ENCODE measurements around the gene WASF3.
A peak's percentile ranks its signal among the peaks of the same experiment; 100 is the strongest.

The WASF3 gene

GRCh38 chr13:26698392-26699196 lies 141.1 kb downstream of the WASF3 start:
- no peaks in the 10 kb centered on the region for H3K9me3 Mint-ChIP-seq
- peak; percentile 83 for DNase-seq
- no peak overlapping the region for H3K4me3 Mint-ChIP-seq
- peaks cover 11% of the 10 kb centered on the region for H3K27me3 Mint-ChIP-seq
- no peak overlapping the region for H3K27ac Mint-ChIP-seq
- no peaks in the 10 kb centered on the region for H3K36me3 Mint-ChIP-seq
- CTCF ChIA-PET = interaction anchor here (0.6 to 5.3 kb wide), 29 partner anchors 9 to 514 kb away, joined by 3 to 100 read pairs (median 4); no protein-coding TSS in a partner anchor
- no peaks in the 10 kb centered on the region for H3K4me1 Mint-ChIP-seq

- DNase-seq = no peak
- CTCF ChIA-PET = interaction anchor here (0.9 to 5.3 kb wide), 14 partner anchors 9 to 514 kb away, joined by 3 to 100 read pairs (median 4); no protein-coding TSS in a partner anchor
- Mint-ChIP-seq H3K4me3 (no peak overlapping the region), H3K9me3 (no peaks in the 10 kb centered on the region), H3K27me3 (peaks cover 11% of the 10 kb centered on the region), H3K4me1 (no peaks in the 10 kb centered on the region), H3K36me3 (no peaks in the 10 kb centered on the region), H3K27ac (no peak overlapping the region)
Measured at GRCh38 chr13:26699197-26699490, 141.7 kb downstream of the WASF3 start.

GRCh38 chr13:26705536-26705935 lies 148.1 kb downstream of the WASF3 start:
- H3K27ac Mint-ChIP-seq = no peak overlapping the region
- no peak overlapping the region for H3K4me3 Mint-ChIP-seq
- no peaks in the 10 kb centered on the region for H3K9me3 Mint-ChIP-seq
- no peak for DNase-seq
- CTCF ChIA-PET = interaction anchor here (0.9 to 6.5 kb wide), 4 partner anchors 9 to 223 kb away, joined by 3 to 56 read pairs (median 4); no protein-coding TSS in a partner anchor
- no peaks in the 10 kb centered on the region for H3K4me1 Mint-ChIP-seq
- H3K27me3 Mint-ChIP-seq = peaks cover 4% of the 10 kb centered on the region
- H3K36me3 Mint-ChIP-seq = no peaks in the 10 kb centered on the region

GRCh38 chr13:26706381-26706780 lies 148.9 kb downstream of the WASF3 start:
- H3K4me1 Mint-ChIP-seq = no peaks in the 10 kb centered on the region
- no peak overlapping the region for H3K4me3 Mint-ChIP-seq
- no peak overlapping the region for H3K27ac Mint-ChIP-seq
- no peaks in the 10 kb centered on the region for H3K9me3 Mint-ChIP-seq
- peaks cover 4% of the 10 kb centered on the region for H3K27me3 Mint-ChIP-seq
- no peaks in the 10 kb centered on the region for H3K36me3 Mint-ChIP-seq
- no peak for DNase-seq
- CTCF ChIA-PET = interaction anchor here (0.9 to 6.5 kb wide), 4 partner anchors 10 to 224 kb away, joined by 3 to 56 read pairs (median 4); no protein-coding TSS in a partner anchor

- Mint-ChIP-seq H3K27me3 (peaks cover 4% of the 10 kb centered on the region), H3K4me1 (no peaks in the 10 kb centered on the region), H3K4me3 (no peak overlapping the region), H3K36me3 (no peaks in the 10 kb centered on the region), H3K27ac (no peak overlapping the region), H3K9me3 (no peaks in the 10 kb centered on the region)
- peak; percentile 59 for DNase-seq
- CTCF ChIA-PET = interaction anchor here (1.0 to 6.5 kb wide), 6 partner anchors 9 to 223 kb away, joined by 3 to 56 read pairs (median 6); no protein-coding TSS in a partner anchor
Measured at GRCh38 chr13:26707122-26708006, 149.9 kb downstream of the WASF3 start.

GRCh38 chr13:26708007-26708297 lies 150.5 kb downstream of the WASF3 start:
- H3K27me3 Mint-ChIP-seq = peaks cover 4% of the 10 kb centered on the region
- no peak for DNase-seq
- H3K9me3 Mint-ChIP-seq = no peaks in the 10 kb centered on the region
- no peak overlapping the region for H3K4me3 Mint-ChIP-seq
- no peaks in the 10 kb centered on the region for H3K4me1 Mint-ChIP-seq
- H3K36me3 Mint-ChIP-seq = no peaks in the 10 kb centered on the region
- H3K27ac Mint-ChIP-seq = no peak overlapping the region
- CTCF ChIA-PET = interaction anchor here (0.7 to 6.5 kb wide), 6 partner anchors 9 to 222 kb away, joined by 3 to 56 read pairs (median 6); no protein-coding TSS in a partner anchor

- Mint-ChIP-seq H3K27me3 (peaks cover 8% of the 10 kb centered on the region), H3K27ac (no peak overlapping the region), H3K9me3 (no peaks in the 10 kb centered on the region), H3K4me1 (no peaks in the 10 kb centered on the region), H3K36me3 (no peaks in the 10 kb centered on the region), H3K4me3 (no peak overlapping the region)
- no peak for DNase-seq
- CTCF ChIA-PET = interaction anchor here (0.9 to 6.5 kb wide), 3 partner anchors 11 to 163 kb away, joined by 3 to 56 read pairs (median 8); no protein-coding TSS in a partner anchor
Measured at GRCh38 chr13:26709461-26709860, 152.0 kb downstream of the WASF3 start.

GRCh38 chr13:26710166-26710565 lies 152.7 kb downstream of the WASF3 start:
- H3K27ac Mint-ChIP-seq = no peak overlapping the region
- CTCF ChIA-PET = interaction anchor here (0.9 to 6.5 kb wide), 4 partner anchors 12 to 220 kb away, joined by 3 to 56 read pairs (median 4); no protein-coding TSS in a partner anchor
- H3K27me3 Mint-ChIP-seq = peaks cover 8% of the 10 kb centered on the region

GRCh38 chr13:26711211-26711610 lies 153.7 kb downstream of the WASF3 start:
- Mint-ChIP-seq H3K9me3 (no peaks in the 10 kb centered on the region), H3K27me3 (peaks cover 3% of the 10 kb centered on the region), H3K27ac (no peak overlapping the region), H3K4me3 (no peak overlapping the region), H3K4me1 (no peaks in the 10 kb centered on the region), H3K36me3 (no peaks in the 10 kb centered on the region)
- CTCF ChIA-PET = interaction anchor here (0.9 to 6.5 kb wide), 2 partner anchors 14 to 161 kb away, joined by 4 to 56 read pairs; no protein-coding TSS in a partner anchor
- DNase-seq = no peak

More at GRCh38 chr13:26710166-26710565, 152.7 kb downstream of the WASF3 start:
- H3K36me3 Mint-ChIP-seq = no peaks in the 10 kb centered on the region
- H3K9me3 Mint-ChIP-seq = no peaks in the 10 kb centered on the region
- no peaks in the 10 kb centered on the region for H3K4me1 Mint-ChIP-seq
- DNase-seq = no peak
- no peak overlapping the region for H3K4me3 Mint-ChIP-seq

- Mint-ChIP-seq H3K4me3 (no peak overlapping the region), H3K4me1 (no peaks in the 10 kb centered on the region), H3K36me3 (no peaks in the 10 kb centered on the region), H3K9me3 (no peaks in the 10 kb centered on the region), H3K27me3 (peaks cover 7% of the 10 kb centered on the region), H3K27ac (no peak overlapping the region)
- no peak for DNase-seq
- CTCF ChIA-PET = interaction anchor here (1.4 kb wide), 1 partner anchor 160 kb away, joined by 4 read pairs; no protein-coding TSS in a partner anchor
Measured at GRCh38 chr13:26713341-26713740, 155.9 kb downstream of the WASF3 start.

GRCh38 chr13:26716984-26717383 lies 159.5 kb downstream of the WASF3 start:
- H3K27ac Mint-ChIP-seq = no peak overlapping the region
- DNase-seq = no peak
- no peaks in the 10 kb centered on the region for H3K36me3 Mint-ChIP-seq
- H3K9me3 Mint-ChIP-seq = no peaks in the 10 kb centered on the region
- H3K27me3 Mint-ChIP-seq = peaks cover 8% of the 10 kb centered on the region
- CTCF ChIA-PET = no interaction called here
- H3K4me1 Mint-ChIP-seq = peaks cover 18% of the 10 kb centered on the region
- H3K4me3 Mint-ChIP-seq = no peak overlapping the region

- CTCF ChIA-PET = interaction anchor here (1.4 to 2.6 kb wide), 2 partner anchors 20 to 155 kb away, joined by 4 to 8 read pairs; no protein-coding TSS in a partner anchor
- no peak overlapping the region for H3K4me3 Mint-ChIP-seq
- peaks cover 8% of the 10 kb centered on the region for H3K27me3 Mint-ChIP-seq
- no peak overlapping the region for H3K27ac Mint-ChIP-seq
- no peak for DNase-seq
- no peaks in the 10 kb centered on the region for H3K36me3 Mint-ChIP-seq
- peaks cover 22% of the 10 kb centered on the region for H3K4me1 Mint-ChIP-seq
- no peaks in the 10 kb centered on the region for H3K9me3 Mint-ChIP-seq
Measured at GRCh38 chr13:26718146-26718545, 160.7 kb downstream of the WASF3 start.

- Mint-ChIP-seq H3K4me3 (no peak overlapping the region), H3K9me3 (no peaks in the 10 kb centered on the region), H3K27me3 (peaks cover 5% of the 10 kb centered on the region), H3K27ac (no peak overlapping the region), H3K4me1 (peaks cover 22% of the 10 kb centered on the region), H3K36me3 (no peaks in the 10 kb centered on the region)
- CTCF ChIA-PET = interaction anchor here (1.1 to 2.6 kb wide), 4 partner anchors 11 to 240 kb away, joined by 3 to 8 read pairs (median 5); no protein-coding TSS in a partner anchor
- DNase-seq = no peak
Measured at GRCh38 chr13:26718872-26719271, 161.4 kb downstream of the WASF3 start.
